HG02870 (cell line): ENCODE data around the gene TMEM179.

Experiments used
- ATAC-seq: cut with Tn5 transposase; IDR thresholded peaks from one replicate; pipeline ENCODE4 v1.9.1; 2021; ENCODE audit warnings: mild to moderate bottlenecking, moderate library complexity; ENCODE audit not compliant: unreplicated experiment

TMEM179 gene

DNA sequence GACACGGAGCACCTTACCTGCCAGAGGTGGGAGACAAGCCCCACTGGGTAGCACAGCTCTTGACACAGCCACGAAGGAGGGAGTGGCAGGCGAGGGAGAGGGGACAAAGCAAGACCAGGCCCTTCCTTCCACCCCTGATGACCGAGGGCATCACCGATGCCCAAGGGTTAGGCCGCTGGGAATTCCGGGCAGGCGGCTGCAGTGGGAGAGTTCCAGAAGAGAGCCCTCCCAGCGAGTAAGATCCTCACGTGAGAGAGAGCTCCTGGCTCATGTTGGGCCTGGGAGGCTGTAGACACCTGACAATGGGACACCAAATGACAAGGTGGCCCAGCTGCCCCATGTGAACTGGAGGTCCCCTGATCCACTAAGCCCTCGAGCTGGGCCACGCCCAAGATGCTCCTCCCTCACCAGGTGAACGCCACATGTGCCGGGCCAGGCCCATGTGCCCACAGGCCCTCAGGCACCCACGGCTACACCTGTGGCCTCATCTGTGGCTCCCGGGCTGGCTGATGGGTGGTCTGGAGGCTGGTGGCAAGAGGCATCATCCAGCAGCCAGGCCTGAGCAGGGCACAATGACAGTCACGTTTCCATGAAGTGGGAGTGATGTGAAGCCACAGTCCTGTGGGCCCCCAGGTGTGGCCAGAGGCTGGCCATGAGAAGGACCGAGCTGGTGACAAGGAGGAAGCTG is 57.1 kb downstream of the TMEM179 start:
- no peak for ATAC-seq

GRCh38 chr14:104546591-104547309 is 57.8 kb downstream of the TMEM179 start:
- ATAC-seq = no peak

DNA sequence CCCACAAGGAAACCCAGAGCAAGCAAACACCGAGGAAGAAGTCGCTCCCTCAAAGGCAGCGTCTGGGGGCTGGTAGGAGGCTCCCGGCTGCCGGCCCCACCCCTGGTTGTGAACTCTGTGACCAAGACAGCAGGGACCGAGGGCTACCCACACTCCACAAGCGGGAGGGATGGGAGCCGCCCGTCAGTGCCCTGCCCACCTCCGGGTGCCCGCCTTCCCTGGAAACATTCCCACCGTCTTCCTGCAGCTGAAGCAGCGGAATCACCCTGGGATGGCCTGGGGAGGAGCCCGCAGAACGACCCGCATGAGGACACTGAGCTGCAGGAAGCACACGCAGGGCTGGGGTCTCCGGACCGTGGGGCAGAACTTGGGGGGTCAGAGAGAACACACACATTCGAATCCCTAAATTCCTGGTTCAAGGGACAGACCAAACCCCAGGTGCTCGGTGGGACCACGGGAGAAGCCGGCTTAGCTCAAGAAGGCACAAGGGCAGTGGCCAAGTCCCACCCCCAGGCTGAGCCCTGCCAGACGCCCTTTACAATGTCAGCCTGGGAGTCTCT is 58.5 kb downstream of the TMEM179 start:
- ATAC-seq = no peak

GRCh38 chr14:104545151-104545941 is 59.2 kb downstream of the TMEM179 start:
- no peak for ATAC-seq

- ATAC-seq = no peak
Measured at GRCh38 chr14:104544362-104544961, 60.1 kb downstream of the TMEM179 start.

- no peak for ATAC-seq
Measured at GRCh38 chr14:104542871-104543830, 61.4 kb downstream of the TMEM179 start.

- ATAC-seq = no peak
Measured at GRCh38 chr14:104541905-104542465, 62.6 kb downstream of the TMEM179 start.
